SH-SY5Y (cell line): ENCODE data around the gene HCAR3.

Source experiments
- GATA2 ChIP-seq: IDR thresholded peaks from 2 replicates; pipeline ENCODE4 v1.6.1; 2011; ENCODE audit warnings: mild to moderate bottlenecking, low read depth, low read length
- GATA3 ChIP-seq: IDR thresholded peaks from 2 replicates; pipeline ENCODE4 v1.6.1; 2011; ENCODE audit warnings: low read depth, mild to moderate bottlenecking, low read length, moderate library complexity

GRCh38 chr12:122686538-122686937 is 30.1 kb downstream of the HCAR3 start:
- TF ChIP-seq GATA2 (no peak), GATA3 (no peak)
